ENCODE data around the gene COX11. TPM values are rescaled to one million over a fixed set of nuclear protein-coding genes. Genes with fewer than 3 reads are reported as not detected.
A peak's percentile ranks its signal among the peaks of the same experiment; 100 is the strongest.

COX11 gene, protein sequence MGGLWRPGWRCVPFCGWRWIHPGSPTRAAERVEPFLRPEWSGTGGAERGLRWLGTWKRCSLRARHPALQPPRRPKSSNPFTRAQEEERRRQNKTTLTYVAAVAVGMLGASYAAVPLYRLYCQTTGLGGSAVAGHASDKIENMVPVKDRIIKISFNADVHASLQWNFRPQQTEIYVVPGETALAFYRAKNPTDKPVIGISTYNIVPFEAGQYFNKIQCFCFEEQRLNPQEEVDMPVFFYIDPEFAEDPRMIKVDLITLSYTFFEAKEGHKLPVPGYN
- 44.9 TPM for polyA plus RNA-seq (2013, experiment 1 of 2)
- polyA plus RNA-seq (2013, experiment 2 of 2) = 41.3 TPM

- peak within 1 kb of the TSS; percentile 76 for H3K4me3 ChIP-seq (ENCODE audit: extremely low read depth, insufficient read depth, low read length, poor library complexity, severe bottlenecking)
- no peaks in the 10 kb centered on the region for H3K9me3 ChIP-seq (ENCODE audit: control insufficient read depth, low read length)
- H3K36me3 ChIP-seq (ENCODE audit: control insufficient read depth, insufficient read depth, low read length) = peaks cover 22% of the 10 kb centered on the region
- peak within 1 kb of the TSS; percentile 84 for H3K27ac ChIP-seq (ENCODE audit: low read depth, low read length, severe bottlenecking)
- WGBS, 2 experiments (ENCODE audit: insufficient coverage in 2 of 2) = 0% methylated on average over 37 to 41 of the region's 57 CpGs
- no peaks in the 10 kb centered on the region for H3K4me1 ChIP-seq (ENCODE audit: control insufficient read depth, insufficient read depth, low read length, poor library complexity, severe bottlenecking)
Measured at GRCh38 chr17:54968262-54968987, at the start of gene COX11, which contains the start of gene STXBP4. COX11 (minus strand) TSS chr17:54968654; CDS start chr17:54968646, 8 bp downstream. STXBP4 (plus strand) TSS chr17:54968765; CDS start chr17:54986220, 17,455 bp downstream.

DNA sequence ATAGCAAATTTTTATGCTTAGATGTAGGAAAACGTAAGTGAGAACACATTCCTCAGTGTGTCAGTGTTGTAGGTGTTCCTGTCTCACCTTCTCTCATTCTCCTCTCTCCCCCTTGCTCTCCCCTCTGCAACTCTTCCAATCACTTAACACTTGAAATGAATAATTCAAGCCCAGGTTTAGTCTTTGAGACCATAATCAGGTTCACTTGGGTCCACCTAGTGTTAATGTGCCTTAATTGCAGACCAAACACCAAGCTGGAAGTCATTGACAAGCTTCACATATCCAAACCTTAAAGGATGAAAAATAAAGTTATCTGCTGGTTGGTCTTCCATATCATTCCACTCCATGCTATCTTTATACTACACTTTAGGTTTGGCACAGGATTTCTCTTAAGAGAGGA is 37.1 kb upstream of the COX11 start:
- no peaks in the 10 kb centered on the region for H3K4me1 ChIP-seq (ENCODE audit: control insufficient read depth, insufficient read depth, low read length, poor library complexity, severe bottlenecking)
- WGBS, 2 experiments (ENCODE audit: insufficient coverage in 2 of 2) = 80% methylated on average over 1 of the region's 1 CpG; no CpG with 5 or more reads in 1 of the 2 experiments
- H3K27ac ChIP-seq (ENCODE audit: low read depth, low read length, severe bottlenecking) = no peak overlapping the region
- no peak overlapping the region for H3K4me3 ChIP-seq (ENCODE audit: extremely low read depth, insufficient read depth, low read length, poor library complexity, severe bottlenecking)
- H3K36me3 ChIP-seq (ENCODE audit: control insufficient read depth, insufficient read depth, low read length) = peaks cover 7% of the 10 kb centered on the region
- H3K9me3 ChIP-seq (ENCODE audit: control insufficient read depth, low read length) = no peaks in the 10 kb centered on the region

DNA sequence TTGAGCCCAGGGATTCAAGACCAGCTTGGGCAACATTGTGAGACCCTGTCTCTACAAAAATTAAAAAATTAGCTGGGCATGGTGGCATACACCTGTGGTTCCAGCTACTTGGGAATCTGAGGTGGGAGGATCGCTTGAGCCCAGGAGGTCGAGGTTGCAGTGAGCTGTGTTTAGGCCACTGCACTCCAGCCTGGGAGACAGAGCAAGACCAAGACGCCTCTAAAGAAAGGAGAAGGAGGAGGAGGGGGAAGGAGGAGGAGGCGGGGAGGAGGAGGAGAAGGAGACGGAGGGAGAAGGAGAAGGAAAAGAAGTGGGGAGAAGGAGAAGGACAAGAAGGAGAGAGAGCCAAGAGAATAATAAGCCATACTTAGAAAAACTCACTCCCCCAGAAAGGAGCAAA is 36.0 kb upstream of the COX11 start:
- Histone ChIP-seq H3K4me1 (ENCODE audit: control insufficient read depth, insufficient read depth, low read length, poor library complexity, severe bottlenecking) (no peaks in the 10 kb centered on the region), H3K9me3 (ENCODE audit: control insufficient read depth, low read length) (no peaks in the 10 kb centered on the region), H3K36me3 (ENCODE audit: control insufficient read depth, insufficient read depth, low read length) (peaks cover 7% of the 10 kb centered on the region), H3K27ac (ENCODE audit: low read depth, low read length, severe bottlenecking) (no peak overlapping the region), H3K4me3 (ENCODE audit: extremely low read depth, insufficient read depth, low read length, poor library complexity, severe bottlenecking) (no peak overlapping the region)
- 48 to 59% methylated on average over 2 to 3 of the region's 5 CpGs for WGBS, 2 experiments (ENCODE audit: insufficient coverage in 2 of 2)

DNA sequence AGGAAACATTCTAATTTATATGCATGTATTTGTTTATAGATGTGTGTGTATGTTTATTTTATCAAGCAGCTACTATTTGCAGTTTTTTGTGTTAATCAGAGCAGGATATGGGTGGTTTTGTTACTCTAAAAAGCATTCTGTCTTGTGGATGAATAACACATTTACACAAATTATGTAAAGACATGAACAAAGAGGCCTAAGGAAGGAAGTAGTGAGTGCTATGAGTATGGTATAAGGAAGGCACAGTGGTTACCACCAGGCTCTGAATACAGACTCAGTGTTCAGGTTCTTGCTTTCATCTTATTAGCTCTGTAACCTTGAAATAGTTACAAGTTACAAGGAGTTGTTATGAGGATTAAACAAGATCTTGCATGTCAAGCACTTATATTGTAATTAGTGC is 34.0 kb upstream of the COX11 start:
- Histone ChIP-seq H3K36me3 (ENCODE audit: control insufficient read depth, insufficient read depth, low read length) (no peaks in the 10 kb centered on the region), H3K9me3 (ENCODE audit: control insufficient read depth, low read length) (no peaks in the 10 kb centered on the region), H3K4me1 (ENCODE audit: control insufficient read depth, insufficient read depth, low read length, poor library complexity, severe bottlenecking) (no peaks in the 10 kb centered on the region)

GRCh38 chr17:54996441-54996840 is 28.0 kb upstream of the COX11 start:
- H3K4me1 ChIP-seq (ENCODE audit: control insufficient read depth, insufficient read depth, low read length, poor library complexity, severe bottlenecking) = no peaks in the 10 kb centered on the region
- no peak overlapping the region for H3K27ac ChIP-seq (ENCODE audit: low read depth, low read length, severe bottlenecking)
- H3K4me3 ChIP-seq (ENCODE audit: extremely low read depth, insufficient read depth, low read length, poor library complexity, severe bottlenecking) = no peak overlapping the region
- H3K9me3 ChIP-seq (ENCODE audit: control insufficient read depth, low read length) = no peaks in the 10 kb centered on the region
- no peaks in the 10 kb centered on the region for H3K36me3 ChIP-seq (ENCODE audit: control insufficient read depth, insufficient read depth, low read length)
- no CpG with 5 or more reads among the region's 1 CpG for WGBS, 2 experiments (ENCODE audit: insufficient coverage in 2 of 2)

More for the DNA sequence above, 34.0 kb upstream of the COX11 start:
- Histone ChIP-seq H3K27ac (ENCODE audit: low read depth, low read length, severe bottlenecking) (no peak overlapping the region), H3K4me3 (ENCODE audit: extremely low read depth, insufficient read depth, low read length, poor library complexity, severe bottlenecking) (no peak overlapping the region)

- no peak overlapping the region for H3K4me3 ChIP-seq (ENCODE audit: extremely low read depth, insufficient read depth, low read length, poor library complexity, severe bottlenecking)
- H3K27ac ChIP-seq (ENCODE audit: low read depth, low read length, severe bottlenecking) = no peak overlapping the region
- H3K36me3 ChIP-seq (ENCODE audit: control insufficient read depth, insufficient read depth, low read length) = no peaks in the 10 kb centered on the region
- no peaks in the 10 kb centered on the region for H3K9me3 ChIP-seq (ENCODE audit: control insufficient read depth, low read length)
- no peaks in the 10 kb centered on the region for H3K4me1 ChIP-seq (ENCODE audit: control insufficient read depth, insufficient read depth, low read length, poor library complexity, severe bottlenecking)
- 90 to 96% methylated on average over 5 to 7 of the region's 8 CpGs for whole genome bisulfite sequencing, 2 experiments (ENCODE audit: insufficient coverage in 2 of 2)
Measured at GRCh38 chr17:54992797-54993639, 24.6 kb upstream of the COX11 start.

- Histone ChIP-seq H3K27ac (ENCODE audit: low read depth, low read length, severe bottlenecking) (no peak overlapping the region), H3K4me3 (ENCODE audit: extremely low read depth, insufficient read depth, low read length, poor library complexity, severe bottlenecking) (no peak overlapping the region), H3K36me3 (ENCODE audit: control insufficient read depth, insufficient read depth, low read length) (no peaks in the 10 kb centered on the region), H3K9me3 (ENCODE audit: control insufficient read depth, low read length) (no peaks in the 10 kb centered on the region), H3K4me1 (ENCODE audit: control insufficient read depth, insufficient read depth, low read length, poor library complexity, severe bottlenecking) (no peaks in the 10 kb centered on the region)
- WGBS, 2 experiments (ENCODE audit: insufficient coverage in 2 of 2) = no CpG with 5 or more reads among the region's 1 CpG
Measured at GRCh38 chr17:54991567-54991966, 23.1 kb upstream of the COX11 start.

GRCh38 chr17:54990118-54990517 is 21.7 kb upstream of the COX11 start:
- Histone ChIP-seq H3K9me3 (ENCODE audit: control insufficient read depth, low read length) (no peaks in the 10 kb centered on the region), H3K36me3 (ENCODE audit: control insufficient read depth, insufficient read depth, low read length) (no peaks in the 10 kb centered on the region), H3K4me3 (ENCODE audit: extremely low read depth, insufficient read depth, low read length, poor library complexity, severe bottlenecking) (no peak overlapping the region), H3K27ac (ENCODE audit: low read depth, low read length, severe bottlenecking) (no peak overlapping the region), H3K4me1 (ENCODE audit: control insufficient read depth, insufficient read depth, low read length, poor library complexity, severe bottlenecking) (no peaks in the 10 kb centered on the region)
- WGBS, 2 experiments (ENCODE audit: insufficient coverage in 2 of 2) = 80 to 84% methylated on average over 1 to 3 of the region's 4 CpGs

DNA sequence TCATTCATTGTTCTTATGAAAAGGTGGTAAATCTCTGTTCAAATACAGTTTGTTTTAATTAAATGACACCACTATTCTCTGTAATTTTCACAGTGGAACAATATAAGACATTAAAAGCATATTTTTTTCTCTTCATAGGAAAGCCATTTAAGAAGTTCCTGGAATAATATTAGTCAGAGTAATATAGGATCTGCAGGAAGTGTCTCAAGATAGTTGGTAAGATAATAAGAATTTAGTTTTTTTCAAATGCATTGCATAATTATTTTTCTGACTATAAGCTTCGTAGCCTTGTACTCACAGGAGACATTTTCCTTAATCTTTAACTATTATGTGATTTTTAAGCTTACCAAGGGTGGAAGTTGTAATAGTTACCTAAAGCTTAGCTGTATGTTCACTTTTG is 17.0 kb upstream of the COX11 start:
- no peaks in the 10 kb centered on the region for H3K4me1 ChIP-seq (ENCODE audit: control insufficient read depth, insufficient read depth, low read length, poor library complexity, severe bottlenecking)
- no peak overlapping the region for H3K27ac ChIP-seq (ENCODE audit: low read depth, low read length, severe bottlenecking)
- peaks cover 2% of the 10 kb centered on the region for H3K9me3 ChIP-seq (ENCODE audit: control insufficient read depth, low read length)
- WGBS, 2 experiments (ENCODE audit: insufficient coverage in 2 of 2) = no CpG with 5 or more reads among the region's 1 CpG
- H3K4me3 ChIP-seq (ENCODE audit: extremely low read depth, insufficient read depth, low read length, poor library complexity, severe bottlenecking) = no peak overlapping the region
- no peaks in the 10 kb centered on the region for H3K36me3 ChIP-seq (ENCODE audit: control insufficient read depth, insufficient read depth, low read length)

DNA sequence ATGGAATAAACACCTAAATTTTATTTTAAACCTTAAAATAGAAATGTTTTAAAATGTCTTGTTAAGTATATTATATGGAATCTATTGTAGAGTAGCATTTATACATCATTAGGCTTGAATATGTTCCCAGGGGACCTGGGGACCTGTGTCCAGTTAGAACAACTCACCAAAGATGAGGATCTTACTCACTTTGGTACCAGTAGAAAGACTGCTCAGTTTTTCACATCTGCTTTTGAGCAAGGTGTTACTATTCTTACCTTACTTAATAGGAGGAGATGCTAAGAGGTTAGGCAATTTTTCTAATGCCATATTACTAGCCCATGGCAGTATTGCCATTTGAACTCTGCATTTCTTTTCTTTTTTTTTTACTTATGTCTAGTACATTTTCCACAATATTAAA is 14.8 kb upstream of the COX11 start:
- H3K27ac ChIP-seq (ENCODE audit: low read depth, low read length, severe bottlenecking) = no peak overlapping the region
- no peaks in the 10 kb centered on the region for H3K36me3 ChIP-seq (ENCODE audit: control insufficient read depth, insufficient read depth, low read length)
- H3K9me3 ChIP-seq (ENCODE audit: control insufficient read depth, low read length) = peaks cover 4% of the 10 kb centered on the region
- H3K4me3 ChIP-seq (ENCODE audit: extremely low read depth, insufficient read depth, low read length, poor library complexity, severe bottlenecking) = no peak overlapping the region
- H3K4me1 ChIP-seq (ENCODE audit: control insufficient read depth, insufficient read depth, low read length, poor library complexity, severe bottlenecking) = no peaks in the 10 kb centered on the region

Measured in mesodermal cell (in vitro differentiated cells).